Stimulated activated CD8-positive, alpha-beta memory T cell treated with anti-CD3 and anti-CD28 coated beads, Interleukin-2, amount 100 ng/mL, for 1 hour (primary cell): ENCODE measurements around the gene IL3.

Source experiments
- DNase-seq, 2 donors: peaks; one replicate each; pipeline ENCODE4 v3.0.0-alpha.2; 2020; ENCODE audit warnings: low read depth in 2 of 2

IL3 gene

GRCh38 chr5:132060501-132061161 is at the start of gene IL3:
TSS of gene IL3 (plus strand) at chr5:132060655. CDS start at chr5:132060707, 52 bp downstream.
- no peak for DNase-seq

GRCh38 chr5:132010989-132011621 is 49.4 kb upstream of the IL3 start:
- no peak for DNase-seq

GRCh38 chr5:132011622-132012343 is 48.7 kb upstream of the IL3 start, which contains the start of gene ACSL6:
TSS of gene ACSL6 (minus strand) at chr5:132011658. CDS start at chr5:132011553, 105 bp downstream.
- no peak for DNase-seq

GRCh38 chr5:132012371-132013005 is 48.0 kb upstream of the IL3 start:
- DNase-seq, result no peak

- no peak for DNase-seq
These were observed 47.3 kb upstream of the IL3 start for GRCh38 chr5:132013006-132013689.

- DNase-seq, result no peak
These were observed 46.7 kb upstream of the IL3 start for GRCh38 chr5:132013711-132014110.

- DNase-seq, result no peak
These were observed 43.7 kb upstream of the IL3 start for GRCh38 chr5:132016721-132017250.

GRCh38 chr5:132017316-132017715 is 43.1 kb upstream of the IL3 start:
- no peak for DNase-seq

GRCh38 chr5:132017738-132018625 is 42.5 kb upstream of the IL3 start:
- no peak for DNase-seq

GRCh38 chr5:132019337-132019736 is 41.1 kb upstream of the IL3 start:
- no peak for DNase-seq

GRCh38 chr5:132019857-132020555 is 40.4 kb upstream of the IL3 start:
- peak; percentile 24 to 31 for DNase-seq

GRCh38 chr5:132020568-132021339 is 39.7 kb upstream of the IL3 start:
- no peak for DNase-seq

GRCh38 chr5:132021654-132022053 is 38.8 kb upstream of the IL3 start:
- DNase-seq, result no peak

GRCh38 chr5:132022737-132023136 is 37.7 kb upstream of the IL3 start:
- no peak for DNase-seq

- no peak for DNase-seq
These were observed 37.0 kb upstream of the IL3 start for GRCh38 chr5:132023258-132024116.

- DNase-seq, result no peak
These were observed 36.4 kb upstream of the IL3 start for GRCh38 chr5:132024117-132024435.

- DNase-seq, result no peak
These were observed 35.6 kb upstream of the IL3 start for GRCh38 chr5:132024789-132025402.
